A172 (cell line): Measurements from ENCODE around the gene CHST5. TPM values are rescaled to one million over a fixed set of nuclear protein-coding genes. Genes with fewer than 3 reads are reported as not detected.
A peak's percentile ranks its signal among the peaks of the same experiment; 100 is the strongest.
"Not testable (repeated sequence)": the region's sequence is repeated elsewhere in the genome, so short reads cannot be mapped to it uniquely, and the experiment has no call there.

ENCODE experiments used
- DNase-seq: peaks from one replicate; pipeline ENCODE4 v3.0.0-alpha.2; 2015; ENCODE audit warnings: low spot score
- total RNA-seq: library from RNA; depleted of rRNA; stranded (reverse); fragments of >200 nt; shearing (Covaris generic); gene quantifications from 2 replicates; pipeline ENCODE4 v1.2.3, GENCODE V29; 2014

Gene CHST5
- total RNA-seq, 1 experiment from 2014 or later = not detected

DNA sequence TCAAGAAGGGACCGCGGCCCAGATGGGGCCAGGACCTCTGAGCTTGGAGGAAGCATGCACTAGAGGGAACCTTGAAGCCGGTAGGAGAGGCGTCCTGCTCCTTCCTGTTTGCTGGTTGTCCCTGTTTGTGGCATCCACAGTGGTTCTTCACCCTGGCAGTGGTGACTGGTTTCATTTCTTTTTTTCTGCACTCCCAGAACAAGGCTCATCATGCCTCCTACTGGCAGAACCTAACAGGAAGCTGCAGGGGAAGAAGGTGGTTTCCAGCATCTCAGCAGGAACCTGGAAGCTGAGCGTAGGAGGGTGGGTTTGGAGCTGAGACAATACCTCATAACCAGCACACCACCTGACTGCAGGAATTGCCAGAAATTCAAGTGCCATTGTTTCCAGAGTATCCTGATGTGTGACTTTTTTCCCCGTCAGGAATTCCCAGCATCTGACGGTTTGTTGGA is 14.3 kb upstream of the CHST5 start:
- DNase-seq = peak; percentile 91

DNA sequence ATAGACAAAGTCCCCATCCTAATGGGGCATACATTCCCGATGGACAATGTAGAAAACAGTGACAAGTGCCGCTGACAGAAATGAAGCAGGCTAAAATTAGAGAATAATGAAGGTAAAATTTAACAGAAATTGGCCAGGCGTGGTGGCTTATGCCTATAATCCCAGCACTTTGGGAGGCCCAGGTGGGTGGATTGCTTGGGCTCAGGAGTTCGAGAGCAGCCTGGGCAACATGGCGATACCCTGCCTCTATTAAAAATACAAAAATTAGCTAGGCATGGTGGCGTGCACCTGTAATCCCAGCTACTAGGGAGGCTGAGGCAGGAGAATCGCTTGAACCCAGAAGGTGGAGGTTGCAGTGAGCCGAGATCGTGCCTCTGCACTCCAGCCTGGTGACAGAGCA is 12.5 kb upstream of the CHST5 start:
- not testable (repeated sequence) for DNase-seq

DNA sequence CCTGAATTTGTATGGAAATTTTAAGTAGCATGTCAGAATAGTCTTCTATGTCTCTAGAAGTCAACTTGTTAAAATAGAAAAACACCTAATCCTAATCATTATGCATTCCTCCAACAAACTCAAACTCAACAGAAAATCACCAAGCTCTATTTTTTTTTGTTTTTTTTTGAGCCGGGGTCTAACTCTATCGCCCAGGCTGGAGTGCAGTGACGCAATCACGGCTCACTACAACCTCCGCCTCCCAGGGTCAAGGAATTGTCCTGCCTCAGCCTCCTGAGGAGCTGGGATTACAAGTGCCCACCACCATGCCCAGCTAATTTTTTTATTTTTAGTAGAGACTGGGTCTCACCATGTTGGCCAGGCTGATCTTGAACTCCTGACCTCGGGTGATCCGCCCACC is 10.4 kb upstream of the CHST5 start:
- no peak for DNase-seq

DNA sequence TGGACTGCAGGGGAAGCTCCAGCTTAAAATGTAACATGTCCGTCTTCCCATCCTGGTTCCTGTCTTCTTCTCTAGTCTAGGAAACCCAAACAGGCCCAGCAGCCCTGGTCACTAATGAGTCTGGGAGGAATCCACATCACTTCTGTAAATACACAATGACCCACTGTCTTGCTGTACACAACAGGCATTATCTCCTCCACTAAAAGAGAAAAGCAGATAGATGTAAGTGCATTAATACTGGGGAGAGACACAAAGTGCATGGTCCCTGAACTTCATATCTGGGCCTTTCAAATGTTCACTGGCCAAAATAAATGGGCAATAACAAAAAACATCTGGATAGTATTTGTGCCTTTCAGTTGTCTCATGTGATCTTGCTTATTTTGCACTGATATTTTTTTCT is 10.0 kb upstream of the CHST5 start:
- not testable (repeated sequence) for DNase-seq

DNA sequence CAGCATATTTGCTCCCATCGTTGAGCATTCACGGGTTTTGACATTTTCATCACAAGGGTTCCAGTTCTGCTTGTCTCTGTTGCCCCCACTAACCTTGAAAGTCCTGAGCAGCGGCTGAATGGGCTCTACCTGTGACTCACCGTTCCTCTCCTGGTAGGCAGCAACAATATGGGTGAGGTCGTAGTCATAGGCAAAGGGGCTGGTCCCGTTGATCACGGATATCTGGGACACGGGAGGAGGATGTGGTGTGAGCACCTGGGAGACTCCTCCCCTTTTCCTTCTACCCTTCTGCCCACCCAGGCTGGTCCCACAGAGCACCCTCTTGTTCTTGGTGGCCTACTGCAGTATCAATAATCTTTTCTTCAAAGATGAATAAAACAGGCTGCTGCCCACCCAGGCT is 6.6 kb upstream of the CHST5 start:
- not testable (repeated sequence) for DNase-seq

DNA sequence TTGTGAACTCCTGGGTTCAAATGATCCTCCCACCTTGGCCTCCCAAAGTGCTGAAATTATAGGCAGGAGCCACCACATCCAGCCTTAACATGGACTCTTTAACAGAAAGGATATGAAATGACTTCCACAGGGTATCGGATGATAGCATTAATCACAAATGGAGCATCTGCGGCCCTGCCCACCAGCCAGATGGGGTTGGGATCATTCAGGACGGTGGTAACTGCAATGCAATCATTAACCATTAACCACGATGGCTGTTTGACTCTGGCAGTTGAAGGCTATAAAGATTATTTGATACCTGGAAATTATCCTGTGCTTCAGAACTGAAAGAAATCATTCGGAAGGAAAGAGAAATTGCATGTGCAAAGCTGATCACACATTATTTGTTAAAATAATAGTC is 5.3 kb upstream of the CHST5 start:
- no peak for DNase-seq

DNA sequence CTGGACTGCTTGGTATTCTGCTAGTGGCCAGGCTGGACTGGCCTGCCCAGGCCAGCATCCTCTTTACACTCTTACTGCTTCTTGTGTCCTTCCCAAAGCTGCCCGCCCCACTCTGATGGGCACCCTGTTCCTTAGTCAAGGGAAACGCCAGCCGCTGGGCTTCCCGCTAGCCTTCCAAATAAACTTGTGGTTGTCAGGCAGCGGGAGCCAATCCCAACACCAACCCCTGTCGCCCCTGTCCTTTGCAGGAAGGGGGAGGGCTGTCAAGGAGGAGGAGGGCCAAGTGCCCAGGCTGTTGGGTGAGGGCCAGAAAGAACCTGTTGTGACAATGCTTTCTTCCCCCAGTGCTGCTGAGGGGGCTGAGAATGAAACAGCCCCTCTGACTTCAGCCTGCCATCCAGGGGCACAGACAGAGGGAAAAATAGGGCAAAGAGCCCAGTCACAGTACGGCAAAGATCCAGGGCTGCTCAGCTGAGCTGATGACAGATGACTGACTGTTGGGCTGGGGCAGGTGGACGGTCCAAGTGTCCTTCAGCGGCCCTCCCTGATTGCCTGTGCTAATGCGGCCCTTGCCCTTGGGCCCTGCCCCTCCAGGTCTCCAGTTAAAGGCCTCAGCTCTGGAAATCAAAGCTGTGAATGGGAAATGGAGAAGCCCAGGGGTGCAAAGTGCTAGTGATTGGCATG is 3.1 kb upstream of the CHST5 start:
- DNase-seq = not testable (repeated sequence)

DNA sequence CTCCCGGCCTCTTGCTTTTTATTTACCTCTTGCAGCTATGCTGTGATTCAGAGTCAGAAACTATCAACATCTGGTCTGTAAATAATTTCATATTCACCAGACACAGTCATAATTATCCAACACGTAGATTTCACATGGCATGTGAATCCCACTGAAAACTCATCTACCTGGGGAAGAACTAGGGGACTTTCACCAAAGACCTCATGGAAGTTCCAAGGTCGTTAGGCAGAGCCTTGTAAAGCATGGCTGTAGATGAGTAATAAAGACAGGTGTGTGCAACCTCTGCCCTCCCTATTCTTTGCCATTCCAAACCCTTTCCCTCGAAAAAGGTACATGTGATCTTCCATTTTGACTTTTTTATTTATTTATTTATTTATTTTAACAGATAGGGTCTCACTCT is 1.9 kb upstream of the CHST5 start:
- DNase-seq = no peak

DNA sequence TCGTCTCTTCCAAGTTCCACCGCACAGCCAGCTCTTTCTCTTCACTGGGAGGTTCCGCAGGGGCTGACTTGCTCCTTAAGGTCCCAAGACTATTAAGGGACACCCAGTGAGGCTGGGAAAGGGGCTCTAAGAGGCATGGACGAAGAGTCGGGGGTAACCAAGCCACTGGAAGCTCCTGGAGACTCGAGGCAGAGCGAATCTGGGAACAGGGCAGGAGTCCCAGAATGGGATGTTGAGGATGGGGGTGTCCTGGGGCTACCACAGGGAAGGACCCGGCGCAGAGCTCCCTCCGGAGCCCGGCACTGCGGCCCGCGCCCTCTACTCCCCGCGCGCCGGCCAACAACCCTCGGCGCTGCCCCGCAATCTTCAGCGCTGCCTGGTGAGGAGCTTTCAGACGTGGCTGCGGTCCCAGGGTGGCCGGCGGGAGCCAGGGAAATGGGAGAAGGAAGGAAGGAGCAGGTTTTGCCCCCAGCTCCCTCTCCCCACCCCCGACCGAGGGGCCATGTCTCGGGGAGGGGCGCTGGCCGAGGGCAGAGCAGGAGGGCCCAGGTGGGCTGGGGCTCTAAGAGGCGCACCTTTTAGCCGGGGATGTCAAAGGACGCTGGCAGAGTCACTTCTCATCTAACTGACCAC is 581 bp downstream of the CHST5 start:
- DNase-seq = no peak

DNA sequence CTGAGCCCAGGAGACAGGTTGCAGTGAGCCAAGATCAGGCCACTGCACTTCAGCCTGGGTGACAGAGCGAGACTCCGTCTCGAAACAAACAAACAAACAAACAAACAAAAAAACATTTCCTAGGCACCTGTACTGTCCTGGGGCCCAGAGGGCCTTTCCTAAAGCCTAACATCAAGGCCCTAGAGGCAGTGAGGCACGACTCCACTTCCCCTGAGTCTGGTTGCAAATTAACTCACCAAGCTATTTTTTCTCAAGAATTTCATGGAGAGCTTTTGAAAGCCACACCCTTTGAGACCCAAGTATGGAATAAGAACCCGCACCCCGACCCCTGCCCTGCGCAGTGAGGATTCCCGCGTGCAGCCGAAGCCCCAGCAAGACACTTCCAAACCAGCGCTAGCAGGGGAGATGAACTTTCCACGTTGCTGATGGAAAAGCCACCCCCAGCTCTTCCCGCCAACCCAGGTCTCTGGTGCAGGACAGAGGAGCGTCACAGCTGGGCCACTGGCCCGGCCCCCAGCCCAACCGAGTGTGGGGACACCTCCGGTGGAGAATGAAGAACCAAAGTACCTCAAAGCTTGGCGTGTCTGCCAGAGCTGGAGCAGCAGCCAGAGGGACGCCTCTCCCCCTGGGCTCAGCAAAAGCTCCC is 1.2 kb downstream of the CHST5 start:
- no peak for DNase-seq

DNA sequence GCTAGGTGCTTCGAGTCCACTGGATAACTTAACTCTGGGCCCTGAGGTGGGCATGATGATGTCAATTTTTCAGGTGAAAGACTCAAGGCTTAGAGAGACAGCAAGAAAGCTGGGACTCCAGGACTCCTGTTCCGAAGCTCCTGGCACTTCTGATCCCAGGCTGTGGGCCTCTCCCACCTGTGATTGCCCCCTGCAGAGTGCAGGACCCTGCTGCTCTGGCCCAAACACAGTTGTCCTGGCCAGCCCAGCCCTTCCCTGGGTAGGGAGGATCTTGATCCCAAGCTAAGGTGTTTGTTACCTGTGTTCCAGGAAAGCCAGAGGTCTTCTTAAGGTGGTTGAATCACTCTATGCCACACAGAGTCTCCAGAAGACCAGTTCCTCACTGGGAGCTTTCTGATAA is 3.1 kb downstream of the CHST5 start:
- no peak for DNase-seq

DNA sequence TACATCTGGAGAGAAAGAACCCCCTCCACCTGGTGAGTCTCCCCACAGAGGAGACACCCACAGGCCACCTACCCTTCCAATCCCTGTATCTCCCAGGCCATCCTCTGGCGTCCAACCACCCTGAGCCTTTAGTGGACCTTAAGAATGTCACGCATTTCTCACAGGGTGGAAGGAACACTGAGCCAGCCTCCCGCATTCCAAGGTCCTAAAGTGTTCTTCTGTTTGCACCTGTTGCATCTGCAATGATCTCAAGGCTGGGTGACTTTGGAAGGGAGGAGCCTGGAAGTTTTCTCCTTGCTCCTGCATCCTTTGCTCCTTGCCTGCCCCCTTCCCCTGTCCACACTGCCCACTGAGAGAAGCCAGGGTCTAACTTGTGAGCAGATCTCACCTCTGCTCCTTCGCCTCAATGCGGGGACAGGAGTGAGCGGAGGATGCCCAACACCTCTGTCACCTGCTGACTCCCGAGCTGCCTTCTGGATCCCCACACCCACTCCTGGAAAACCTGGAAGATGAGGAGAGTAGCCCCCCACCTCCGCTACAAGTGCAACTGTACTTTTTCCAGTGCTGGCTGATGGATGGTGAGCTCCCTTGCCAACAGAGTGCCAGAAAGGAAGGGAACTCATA is 3.7 kb downstream of the CHST5 start:
- DNase-seq = no peak

DNA sequence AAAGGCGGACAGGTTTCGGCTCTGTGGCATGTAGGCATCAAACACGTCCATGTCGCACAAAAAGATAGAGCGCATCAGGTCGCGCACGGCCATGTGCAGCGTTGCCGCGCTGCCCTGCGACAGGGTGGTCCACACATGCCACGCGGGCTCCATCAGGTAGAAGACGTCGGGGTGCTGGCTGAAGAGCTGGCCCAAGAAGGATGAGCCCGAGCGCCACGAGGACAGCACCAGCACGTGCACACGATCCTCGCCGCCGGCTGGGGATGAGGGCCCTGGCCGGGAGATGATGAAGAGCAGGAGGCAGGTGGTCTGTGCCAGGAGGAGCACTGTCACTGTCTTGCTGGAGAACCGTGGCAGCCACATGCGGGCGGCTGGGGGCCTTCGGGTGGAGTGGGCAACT is 5.9 kb downstream of the CHST5 start:
- DNase-seq = no peak

DNA sequence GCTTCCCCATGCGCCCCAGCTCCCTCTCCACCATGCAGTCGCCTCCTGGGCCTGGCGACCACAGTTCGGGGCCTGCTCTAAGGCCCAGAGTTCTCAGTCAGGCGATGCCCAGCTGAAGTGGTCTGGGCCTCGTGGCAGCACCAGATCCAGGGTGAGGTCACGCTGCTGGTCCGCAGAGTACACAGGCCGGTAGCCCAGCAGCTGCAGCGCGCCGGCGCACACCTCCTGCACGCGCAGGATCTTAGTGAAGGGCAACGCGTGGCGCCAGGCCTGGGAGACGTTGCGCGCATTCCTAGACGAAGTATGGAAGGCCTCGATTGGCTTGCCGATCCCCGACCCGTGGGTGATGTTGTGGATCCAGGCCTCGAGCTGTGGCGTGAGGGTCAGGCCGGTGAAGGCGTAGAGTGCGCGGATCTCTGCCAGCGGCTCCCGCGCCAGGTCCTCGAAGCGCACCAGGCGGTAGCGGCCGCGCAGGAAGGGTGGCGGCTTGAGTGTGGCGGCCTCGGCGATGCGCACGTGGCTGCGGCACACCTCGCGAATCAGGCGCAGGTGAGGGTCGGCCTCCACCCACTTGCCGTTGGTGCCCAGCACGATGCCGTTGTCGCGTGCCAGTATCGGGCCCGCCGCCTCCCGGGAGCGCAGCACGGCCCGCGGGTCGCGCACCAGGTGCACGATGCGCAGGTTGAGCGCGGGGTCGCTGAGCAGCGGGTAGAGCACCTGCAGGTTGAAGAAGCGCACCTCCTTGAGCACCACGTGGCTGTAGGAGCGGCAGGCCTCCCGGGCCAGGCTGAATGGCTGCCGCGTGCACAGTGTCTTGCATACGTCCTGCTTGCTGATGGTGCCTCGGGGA is 6.6 kb downstream of the CHST5 start:
- no peak for DNase-seq

DNA sequence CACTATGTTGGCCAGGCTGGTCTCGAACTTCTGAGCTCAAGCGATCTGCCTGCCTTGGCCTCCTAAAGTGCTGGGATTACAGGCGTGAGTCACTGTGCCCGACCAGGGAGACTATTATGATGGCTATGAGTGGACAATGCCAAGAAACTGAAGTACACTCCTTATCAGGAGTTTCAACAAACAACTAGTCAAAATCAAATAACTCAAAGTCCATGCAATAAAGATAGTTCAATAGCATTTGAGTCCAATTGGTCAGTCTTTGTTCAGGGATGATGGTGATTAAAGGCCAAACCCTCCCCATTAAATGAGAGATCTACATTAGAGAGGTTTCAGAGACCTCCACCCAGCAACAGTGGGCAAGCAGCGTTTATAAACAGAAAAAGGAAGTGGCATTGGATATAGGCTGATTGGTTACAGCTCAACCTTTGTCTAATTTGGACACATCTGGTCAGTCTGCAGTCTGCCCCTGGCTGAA is 8.0 kb downstream of the CHST5 start:
- DNase-seq = no peak

DNA sequence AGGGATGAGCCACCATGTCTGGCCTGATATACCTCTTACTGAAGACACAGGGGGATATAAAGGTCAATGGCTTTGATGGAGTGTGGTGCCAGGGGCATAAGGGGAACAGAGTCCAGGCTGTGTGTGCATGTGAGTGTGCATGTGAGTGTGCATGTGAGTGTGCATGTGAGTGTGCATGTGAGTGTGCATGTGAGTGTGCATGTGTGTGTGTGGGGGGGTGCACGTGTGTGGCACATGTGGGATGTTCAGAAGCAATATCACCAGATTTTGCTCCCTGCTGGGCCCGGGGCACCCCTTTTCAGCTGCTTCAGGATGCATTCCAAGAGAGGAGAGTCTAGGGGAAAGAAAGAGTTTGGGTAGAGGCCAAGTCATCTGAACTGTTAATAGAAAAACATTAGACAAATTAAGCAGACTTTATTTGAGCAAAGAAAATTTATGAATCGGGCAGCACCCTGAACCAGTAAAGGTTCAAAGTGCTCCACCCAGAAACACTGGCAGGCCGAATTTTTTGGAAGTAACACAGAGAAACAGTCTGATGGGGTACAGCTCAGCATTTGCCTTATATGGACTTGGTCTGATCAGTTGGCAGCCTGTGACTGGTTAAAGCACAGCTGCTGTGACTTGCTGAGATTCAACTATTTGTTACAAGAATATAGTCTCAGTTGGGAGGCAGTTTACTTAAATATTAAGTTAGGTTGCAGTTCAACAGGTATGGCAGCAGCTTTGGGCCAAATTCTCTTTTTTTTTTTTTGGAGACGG is 9.7 kb downstream of the CHST5 start:
- DNase-seq = no peak

DNA sequence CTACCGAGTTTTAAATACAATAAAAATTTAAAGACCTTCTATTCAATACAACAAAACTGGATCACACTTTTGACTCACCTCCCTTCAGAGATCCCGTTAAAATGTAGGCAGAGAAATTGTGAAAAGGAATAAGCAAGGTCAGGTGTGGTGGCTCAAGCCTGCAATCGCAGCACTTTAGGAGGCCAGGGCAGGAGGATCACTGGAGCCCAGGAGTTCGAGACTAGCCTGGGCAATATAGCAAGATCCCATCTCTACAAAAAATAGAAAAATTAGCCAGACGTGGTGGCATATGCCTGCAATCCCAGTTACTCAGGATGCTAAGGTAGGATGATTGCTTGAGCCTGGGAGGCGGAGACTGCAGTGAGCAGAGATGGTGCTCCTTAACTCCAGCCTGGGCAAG is 16.7 kb downstream of the CHST5 start:
- no peak for DNase-seq

DNA sequence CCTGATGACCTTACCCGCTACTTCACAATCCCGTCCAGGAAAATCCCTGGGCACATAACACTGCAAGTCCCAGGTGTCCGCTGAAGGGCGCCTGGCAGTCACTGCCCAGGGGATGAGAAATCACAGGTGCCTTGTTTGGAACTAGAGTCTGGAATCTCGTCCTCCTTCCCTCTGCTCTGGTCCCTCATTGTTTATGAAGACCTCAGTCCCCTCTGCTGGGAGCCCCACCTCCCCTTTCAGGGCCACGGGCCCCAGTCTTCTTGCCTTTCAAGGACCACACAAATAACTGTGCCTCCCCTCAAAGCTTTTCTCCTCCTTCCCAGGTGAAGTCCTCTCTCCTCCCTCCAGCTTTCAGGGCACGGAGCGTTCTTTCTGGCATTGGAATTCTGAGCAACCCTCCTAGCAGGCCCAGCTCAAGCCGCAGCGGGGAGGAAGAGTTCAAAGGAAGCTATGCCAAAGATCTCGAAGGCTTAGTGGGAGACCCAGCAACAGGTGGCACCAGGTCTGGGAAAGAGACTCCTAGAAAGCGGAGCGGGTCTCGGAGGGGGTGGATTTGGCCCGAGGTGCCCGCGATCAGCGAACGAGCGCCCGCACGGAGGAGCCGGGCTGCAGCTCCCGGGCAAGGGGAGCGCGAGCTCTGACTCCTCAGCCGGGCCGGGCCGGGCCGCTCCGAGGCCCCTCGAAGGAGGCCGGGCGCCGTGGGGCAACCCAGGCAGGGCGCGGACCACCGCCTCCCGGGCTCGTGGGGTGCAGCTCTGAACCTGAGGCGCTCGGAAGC is 19.5 kb downstream of the CHST5 start:
- peak; percentile 7 for DNase-seq

DNA sequence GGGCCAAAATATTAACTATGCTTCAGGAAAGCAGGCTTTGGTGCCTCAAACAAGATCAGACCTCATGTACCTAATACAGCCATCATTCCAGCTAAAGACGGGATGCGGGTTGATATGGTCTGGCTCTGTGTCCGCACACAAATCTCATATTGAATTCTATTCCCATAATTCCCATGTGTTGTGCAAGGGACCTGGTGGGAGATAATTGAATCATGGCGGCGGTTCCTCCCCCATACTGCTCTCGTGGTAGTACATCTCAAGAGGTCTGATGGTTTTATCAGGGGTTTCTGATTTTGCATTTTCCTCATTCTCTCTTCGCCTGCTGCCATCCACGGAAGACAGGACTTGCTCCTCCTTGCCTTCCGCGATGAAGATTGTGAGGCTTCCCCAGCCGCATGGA is 21.6 kb downstream of the CHST5 start:
- no peak for DNase-seq

DNA sequence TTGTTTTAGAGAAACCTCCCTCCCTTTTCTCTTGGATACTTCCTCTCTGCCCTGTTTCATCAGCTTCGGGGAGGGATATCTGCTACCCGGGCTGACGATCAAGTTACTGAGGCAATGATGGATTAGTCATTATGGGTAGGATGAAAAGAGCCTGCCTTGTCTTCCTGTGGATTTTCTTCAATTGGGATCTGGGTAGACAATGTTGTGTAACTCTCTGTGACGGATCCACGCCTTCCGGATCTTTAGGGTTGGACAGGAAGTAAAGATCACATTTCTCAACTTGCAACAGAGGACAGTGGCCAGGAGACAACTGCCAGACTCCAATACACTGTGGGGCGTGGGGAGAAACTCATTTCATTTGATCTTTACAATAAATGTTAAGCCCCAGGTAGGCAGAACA is 29.3 kb downstream of the CHST5 start:
- peak; percentile 35 for DNase-seq
